DLD1 (cell line): Measurements from ENCODE around the gene GLB1L2.

Experiments
- in situ Hi-C: cut with HindIII; loops from 2 replicates; pipeline ENCODE4 v1.10.0; 2017; ENCODE audit warnings: low sequenced_read_pairs

GLB1L2 gene

DNA sequence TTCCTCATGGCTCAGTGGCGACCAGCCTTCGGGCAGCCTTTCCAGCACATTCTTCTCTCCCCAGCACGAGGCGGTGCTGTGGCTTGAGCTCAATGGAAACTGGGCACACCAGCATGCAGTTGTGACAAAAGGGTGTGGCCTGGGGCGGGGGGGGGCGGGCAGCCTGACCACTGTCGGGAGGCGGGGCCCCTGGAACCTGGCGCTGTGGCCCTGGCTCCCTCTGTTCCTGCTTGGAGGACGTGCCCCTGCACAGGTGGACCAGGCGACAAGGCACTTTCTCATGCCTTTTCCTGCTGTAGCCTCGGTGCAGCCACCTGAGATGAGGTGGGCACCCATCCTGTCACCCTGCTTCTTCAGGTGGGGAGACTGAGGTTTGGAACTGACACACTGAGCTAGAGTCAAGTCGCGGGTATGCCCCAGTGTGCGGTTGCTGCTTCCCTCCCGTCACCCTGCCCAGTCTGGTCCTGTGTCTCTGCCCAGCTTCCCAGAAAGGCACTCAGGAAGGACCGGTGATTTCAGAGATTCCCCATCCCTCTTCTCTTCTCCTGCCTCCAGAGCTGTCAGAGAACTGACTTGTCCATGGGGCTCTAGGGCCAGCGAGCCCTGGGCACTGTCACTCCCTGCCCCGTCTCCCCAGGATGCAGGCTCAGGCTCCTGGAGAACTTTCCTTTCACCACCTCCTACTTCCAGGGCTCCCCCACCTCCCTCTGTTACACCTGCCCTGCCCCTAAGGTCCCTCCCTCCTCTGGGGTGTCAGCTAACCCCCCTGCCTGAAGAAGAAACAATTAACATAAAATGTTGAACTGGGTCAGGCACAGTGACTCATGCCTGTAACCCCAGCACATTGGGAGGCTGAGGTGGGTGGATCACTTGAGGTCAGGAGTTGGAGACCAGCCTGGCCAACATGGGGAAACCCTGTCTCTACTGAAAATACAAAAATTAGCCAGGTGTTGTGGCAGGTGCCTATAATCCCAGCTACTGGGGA is 70.3 kb downstream of the GLB1L2 start:
- in situ Hi-C loops: no loop called here

DNA sequence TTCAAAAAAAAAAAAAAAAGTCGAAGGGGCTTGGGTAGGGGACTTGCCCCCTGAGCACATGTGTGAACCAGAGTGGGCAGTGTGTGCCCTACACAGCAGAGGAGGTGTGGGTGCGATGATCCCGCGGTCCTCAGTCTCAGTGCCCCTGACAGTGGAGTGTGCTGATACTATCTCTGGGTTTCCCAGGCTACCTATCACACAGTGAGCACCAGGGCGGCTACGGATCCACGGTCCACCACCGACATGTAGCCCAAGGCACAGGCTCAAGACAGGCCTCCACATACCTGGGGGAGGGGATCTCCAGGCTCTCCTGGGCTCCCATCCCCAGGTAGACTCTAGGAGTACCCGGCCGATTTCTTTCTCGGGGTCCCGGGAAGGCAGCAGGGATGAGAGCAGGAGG is 71.1 kb downstream of the GLB1L2 start:
- in situ Hi-C loops: no loop called here

DNA sequence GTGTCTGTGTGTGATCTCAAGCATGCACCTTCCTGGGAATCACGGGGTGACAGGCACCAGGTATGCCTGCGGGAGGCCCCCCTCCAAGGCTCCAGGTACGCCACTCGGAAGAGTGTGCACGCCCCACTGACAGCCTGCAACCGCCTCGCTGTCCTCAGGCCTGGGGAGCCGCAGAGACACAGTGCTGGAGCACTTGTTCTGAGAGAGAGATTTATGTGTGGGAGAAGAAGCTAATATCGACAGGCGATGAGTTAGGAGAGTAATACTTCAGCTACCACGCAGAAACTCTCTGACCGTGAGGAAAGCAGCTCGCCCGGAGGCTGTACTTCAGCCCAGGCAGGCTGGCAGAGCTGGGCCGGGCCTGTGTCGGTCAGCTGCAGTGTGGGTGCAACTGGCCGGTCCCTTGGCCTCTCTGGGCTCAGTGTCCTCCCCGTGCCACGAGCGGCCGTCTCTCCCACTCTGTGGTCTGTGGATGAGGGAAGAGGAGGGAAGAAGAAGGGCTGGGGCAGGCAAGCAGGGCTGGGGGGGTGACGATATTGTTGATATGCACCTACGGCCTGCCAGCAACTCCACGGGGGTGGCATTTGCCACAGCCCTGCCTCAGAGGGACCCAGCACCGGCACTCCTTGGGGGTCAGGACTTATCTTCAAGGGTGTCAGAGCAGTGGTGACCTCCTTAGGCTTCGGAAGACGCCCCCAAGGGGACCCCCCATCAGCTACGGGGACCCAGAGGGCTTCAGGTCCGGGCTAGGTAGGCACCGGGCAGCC is 73.0 kb downstream of the GLB1L2 start:
- in situ Hi-C loops: no loop called here

DNA sequence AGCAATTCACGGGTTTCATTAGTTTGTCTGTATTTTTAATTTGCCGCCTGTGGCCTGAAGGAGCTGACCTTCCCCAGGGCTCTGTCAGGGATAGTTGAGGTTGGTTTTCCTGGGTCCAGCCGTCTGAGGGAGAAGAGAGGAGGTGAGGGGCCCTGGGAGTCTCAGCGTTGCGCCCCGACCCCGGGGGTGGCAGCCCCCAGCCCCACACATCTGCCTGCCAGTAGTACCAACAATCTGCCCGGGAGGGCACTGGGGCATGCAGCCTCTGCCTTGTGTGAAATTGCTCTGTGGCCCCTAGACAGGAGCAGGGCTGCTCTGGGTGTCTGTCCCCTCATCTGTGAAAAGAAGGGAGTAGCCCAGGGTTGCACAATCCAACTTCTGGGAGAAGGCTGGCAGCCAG is 73.6 kb downstream of the GLB1L2 start:
- in situ Hi-C loops: no loop called here

DNA sequence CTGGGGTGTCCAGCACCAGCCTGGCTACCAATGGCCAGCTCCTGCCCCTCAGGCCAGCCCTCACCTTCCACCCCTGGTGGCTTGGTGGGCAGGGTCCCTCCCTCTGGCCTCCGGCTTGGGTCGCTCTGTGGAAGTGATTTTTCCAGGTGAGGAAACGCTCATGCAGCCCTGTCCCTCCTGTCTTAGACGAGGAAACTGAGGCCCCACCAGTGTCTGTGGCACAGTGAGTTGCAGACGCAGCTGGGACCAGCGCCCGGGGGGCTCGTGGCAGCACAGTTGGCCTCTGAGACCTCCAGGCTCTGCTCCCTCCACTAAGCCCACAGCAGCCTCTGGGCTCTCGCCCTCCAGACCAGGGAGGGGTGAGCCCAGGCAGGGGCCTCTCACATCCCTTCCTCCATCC is 74.1 kb downstream of the GLB1L2 start:
- in situ Hi-C loops: no loop called here

DNA sequence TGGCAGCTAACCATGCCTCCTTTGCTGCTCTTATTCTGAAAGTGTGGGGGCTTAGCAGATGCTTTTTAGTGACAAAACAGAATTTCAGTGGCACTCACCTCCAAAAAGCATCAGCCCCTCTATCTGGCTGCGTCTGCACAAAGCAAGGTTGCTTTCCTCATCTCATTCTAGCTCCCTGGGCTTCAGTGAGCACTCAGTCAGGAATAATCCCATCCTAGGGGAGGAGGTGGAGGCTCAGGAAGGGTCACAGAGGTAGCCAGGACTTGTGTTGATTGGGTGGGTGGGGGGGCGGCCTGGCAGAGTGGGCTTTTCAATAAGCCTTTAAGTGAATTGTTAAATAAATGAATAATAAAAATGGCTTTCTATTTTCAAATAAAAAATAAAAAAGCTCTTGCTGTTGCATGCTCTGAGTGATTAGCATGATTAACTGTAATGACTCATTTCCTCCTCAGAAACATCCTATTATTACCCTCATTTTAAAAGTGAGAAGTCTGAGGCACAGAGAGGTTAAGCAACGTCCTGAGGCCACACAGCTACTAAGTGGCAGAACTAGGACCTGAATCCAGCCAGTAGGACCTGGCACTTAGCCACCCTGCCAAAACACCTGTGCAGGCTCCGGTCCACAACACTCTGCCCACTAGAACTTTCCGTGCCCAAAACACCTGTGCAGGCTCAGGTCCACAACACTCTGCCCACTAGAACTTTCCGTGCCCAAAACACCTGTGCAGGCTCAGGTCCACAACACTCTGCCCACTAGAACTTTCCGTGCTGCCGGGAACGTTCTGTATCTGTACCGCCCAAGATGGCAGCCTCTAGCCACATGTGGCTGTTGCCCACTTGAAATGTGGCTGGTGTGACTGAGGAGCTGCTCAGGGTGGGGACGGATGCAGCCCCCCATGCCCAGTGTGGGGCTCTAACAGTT is 74.7 kb downstream of the GLB1L2 start:
- in situ Hi-C loops: no loop called here

DNA sequence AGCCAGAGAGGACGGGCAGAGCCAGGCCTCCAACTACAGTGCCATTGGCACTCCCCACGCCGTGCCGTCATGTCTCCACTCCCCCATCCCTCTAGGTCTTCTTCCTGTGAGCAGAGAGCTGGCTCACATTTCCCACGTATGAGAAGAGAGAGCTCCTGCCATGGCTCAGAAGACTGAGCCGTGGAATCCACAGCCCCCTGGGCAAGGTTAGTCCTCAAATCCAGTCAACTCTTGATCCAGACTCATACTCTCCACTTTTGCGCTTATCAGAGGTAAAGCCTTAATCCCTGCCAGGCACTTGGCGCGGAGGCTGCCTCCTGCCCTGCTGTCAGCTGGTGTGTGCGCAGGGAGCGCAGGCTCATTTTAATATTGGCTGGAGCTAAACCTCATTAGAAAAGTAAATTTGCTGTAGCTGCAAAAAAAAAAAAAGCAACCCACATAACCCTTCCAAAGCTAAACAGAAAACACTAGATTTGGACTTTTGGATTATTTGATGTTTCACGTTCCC is 75.6 kb downstream of the GLB1L2 start:
- in situ Hi-C loops: no loop called here

DNA sequence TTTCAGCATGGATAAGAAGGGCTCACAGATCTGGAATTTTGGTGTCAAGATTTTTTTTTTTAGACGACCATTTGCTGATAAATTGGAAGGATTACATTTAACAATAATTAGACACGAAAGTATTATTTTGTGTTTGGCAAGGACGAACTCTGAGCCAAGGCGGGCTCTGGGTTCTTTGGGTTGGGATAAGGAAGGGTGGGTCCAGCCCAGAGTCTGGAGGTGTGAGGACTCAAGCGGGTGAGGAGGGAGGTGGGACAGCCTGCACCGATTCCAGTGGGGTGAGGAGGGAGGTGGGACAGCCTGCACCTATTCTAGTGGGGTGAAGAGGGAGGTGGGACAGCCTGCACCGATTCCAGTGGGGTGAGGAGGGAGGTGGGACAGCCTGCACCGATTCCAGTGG is 76.1 kb downstream of the GLB1L2 start:
- in situ Hi-C loops: no loop called here

DNA sequence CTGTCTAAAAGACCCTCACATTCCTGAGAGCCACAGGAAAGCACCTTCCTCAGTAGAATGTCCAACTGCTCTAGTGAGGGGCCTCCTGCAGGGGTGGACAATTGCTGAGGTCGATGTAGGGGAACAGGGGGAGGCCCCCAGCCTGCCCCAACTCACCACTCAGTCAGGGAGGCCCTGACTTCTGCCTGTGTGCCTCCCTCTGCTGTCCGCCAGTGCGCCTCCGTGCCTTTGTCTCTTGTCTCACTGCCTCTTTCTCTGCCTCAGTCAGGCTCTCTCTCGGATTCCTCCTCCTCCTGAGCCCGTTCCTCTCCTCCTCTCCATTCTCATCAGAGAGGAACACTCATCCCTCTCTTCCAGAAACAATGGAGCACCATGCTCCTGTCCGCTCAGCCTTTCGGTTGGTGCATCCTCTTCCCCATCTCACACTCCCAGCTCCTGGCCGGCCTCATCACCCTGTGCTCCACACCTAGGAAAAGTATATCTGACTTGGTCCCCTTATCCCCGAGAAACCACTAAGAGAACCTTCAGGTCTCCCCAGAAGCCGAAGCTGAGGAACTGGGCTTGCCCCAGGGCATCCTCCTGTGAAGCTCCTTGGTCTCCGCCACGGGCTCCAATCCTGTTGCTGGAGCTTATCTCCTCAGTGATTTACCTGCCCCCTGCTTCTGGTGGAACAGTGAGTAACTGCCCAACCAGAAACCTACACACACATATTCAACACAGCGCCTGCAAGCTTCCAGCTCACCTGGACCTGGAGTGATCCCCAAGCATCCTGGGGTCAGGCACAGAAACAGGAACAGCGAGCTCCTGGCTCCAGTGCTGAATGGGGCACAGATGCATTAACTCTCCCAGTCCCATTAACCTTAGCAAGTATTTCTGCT is 78.0 kb downstream of the GLB1L2 start:
- in situ Hi-C loops: no loop called here

DNA sequence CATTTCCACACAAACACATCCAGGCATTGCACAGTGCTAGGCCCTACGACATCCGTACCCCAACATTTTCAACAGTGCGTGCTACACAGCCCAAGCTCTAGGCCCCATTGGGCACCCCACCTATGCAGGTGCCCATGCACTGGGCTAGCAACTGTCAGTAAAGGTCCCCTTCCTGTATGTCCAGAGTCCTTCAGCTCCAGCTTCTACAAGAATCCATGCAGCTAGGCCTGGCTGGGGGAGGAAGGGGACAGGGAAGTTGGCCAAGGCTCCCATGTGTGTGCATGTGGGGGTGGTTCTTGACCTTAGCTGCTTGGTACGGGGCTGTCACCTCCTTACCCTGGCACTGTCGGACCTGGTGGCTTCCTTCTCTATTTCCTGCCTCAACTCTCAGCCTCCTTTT is 79.0 kb downstream of the GLB1L2 start:
- in situ Hi-C loops: no loop called here

DNA sequence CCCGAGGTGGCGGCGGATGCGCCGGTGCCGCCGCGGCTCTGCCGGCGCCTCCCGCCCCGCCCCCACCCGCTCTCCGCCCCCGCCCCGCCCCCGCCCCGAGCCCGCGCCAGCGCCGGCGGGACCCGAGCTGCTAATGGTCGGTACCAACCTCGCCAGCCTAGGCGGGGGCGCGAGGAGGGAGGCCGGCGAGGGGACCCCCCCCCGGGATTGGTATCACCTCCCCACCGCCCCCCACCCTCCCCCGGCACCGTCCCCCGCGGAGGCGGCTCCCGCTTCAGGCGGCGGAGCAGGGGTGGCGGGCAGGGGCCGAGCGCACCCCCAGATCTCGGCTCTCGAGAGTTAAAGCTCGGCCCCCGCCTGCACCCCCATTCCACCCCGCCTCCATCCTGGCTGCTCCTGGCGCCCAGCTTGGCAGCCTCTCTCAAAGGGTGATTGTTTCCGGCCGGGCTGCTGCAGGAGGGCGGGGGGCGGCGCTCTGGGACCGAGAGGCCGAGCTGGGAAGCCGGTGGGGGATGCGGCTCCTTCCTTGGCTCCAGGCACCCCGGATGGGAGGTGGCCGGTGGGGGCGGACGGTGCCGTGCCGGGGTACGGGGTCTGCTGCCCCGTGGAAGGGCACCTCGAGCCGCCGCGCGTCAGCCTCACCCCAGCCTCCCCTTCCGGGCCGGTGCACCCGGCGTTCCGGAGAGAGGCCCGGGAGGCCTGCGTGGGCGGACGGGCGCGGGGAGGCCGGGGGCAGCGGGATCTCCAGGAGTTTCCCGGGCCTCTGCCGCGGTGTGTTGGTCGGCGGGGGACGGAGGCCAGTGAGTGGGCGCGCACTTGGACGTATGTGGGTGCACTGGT is 80.6 kb downstream of the GLB1L2 start, which contains the start of gene B3GAT1:
Gene B3GAT1 (minus strand): TSS at position 40 of the 840 bp plus-strand sequence. CDS start 24,583 bp downstream, outside the sequence.
- in situ Hi-C loops: no loop called here

DNA sequence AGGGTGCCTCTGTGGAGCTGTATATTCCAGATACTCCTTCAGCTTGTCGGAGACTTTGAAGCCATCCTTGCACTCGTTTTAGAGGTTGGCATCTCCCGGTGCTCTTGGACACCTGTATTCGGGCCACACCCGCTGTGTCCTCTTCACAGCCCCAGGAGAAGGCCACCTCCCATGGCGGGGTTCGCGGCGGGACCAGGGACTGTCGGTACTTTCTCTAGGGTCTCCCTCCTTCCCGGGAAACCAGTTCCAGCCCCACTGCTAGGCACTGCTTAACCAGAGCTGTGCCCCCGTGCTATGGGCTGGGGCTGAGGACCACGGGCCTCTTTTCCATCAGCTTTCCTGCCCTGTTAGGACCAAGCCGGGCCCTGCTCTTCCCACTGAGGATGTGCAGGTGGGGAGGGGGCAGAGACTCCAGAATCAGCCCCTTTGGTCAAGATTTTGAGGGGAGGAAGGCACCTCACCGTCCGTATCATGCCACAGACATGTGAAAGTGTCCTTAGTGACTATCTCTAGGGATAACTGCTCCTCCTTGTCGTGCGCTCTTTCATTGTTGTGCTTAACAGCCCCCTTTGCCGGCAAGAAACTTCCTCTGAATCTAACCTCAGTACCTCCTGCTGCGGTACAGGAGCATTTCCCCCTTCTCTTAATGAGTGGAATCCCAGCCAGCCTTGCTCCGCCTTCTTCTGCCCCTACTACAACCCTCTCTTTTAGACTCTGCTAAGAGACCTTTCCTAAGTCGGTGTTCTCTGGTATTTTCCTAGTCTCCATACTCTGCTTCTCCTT is 81.4 kb downstream of the GLB1L2 start:
- in situ Hi-C loops: no loop called here

DNA sequence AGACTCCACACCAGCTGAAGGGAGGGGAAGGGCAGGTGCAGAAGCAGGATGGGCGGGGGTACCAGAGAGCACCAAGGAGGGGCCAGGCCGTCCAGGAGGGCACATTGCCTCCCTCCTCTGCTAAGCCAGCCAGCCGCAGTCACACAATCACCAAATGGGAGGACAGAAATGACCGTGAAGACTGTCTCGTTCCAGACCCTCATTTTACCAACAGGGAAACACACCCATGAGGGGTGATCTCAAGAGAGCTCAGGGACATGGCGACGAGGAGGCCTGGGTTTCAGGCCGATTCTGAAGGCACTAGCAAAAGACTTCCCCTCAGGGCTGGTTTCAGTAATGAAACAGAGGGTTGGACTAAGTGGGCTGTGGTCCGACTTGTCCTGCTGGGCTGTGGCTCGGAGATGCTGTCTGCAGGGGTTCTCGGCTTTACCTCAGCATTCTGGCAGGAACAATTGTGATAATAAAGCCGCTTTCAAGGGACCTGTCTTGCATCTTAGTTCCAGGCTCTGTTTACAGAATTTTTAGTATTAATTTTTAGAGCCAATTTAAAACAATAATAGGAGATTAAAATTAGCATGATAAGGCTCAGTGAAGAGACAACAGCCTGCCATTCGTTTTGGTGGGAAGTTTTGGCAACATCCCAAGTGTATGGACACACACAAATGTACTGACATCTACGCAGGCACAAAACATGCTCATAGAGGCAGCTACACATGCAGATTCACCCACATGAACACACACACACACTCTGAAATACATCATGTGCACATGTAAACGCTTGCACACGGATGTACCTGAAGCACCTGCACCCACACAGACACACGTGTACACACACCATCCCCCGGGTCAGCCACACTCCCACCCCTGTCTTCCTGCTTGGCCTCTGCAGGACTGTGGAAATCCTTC is 82.3 kb downstream of the GLB1L2 start:
- in situ Hi-C loops: no loop called here

DNA sequence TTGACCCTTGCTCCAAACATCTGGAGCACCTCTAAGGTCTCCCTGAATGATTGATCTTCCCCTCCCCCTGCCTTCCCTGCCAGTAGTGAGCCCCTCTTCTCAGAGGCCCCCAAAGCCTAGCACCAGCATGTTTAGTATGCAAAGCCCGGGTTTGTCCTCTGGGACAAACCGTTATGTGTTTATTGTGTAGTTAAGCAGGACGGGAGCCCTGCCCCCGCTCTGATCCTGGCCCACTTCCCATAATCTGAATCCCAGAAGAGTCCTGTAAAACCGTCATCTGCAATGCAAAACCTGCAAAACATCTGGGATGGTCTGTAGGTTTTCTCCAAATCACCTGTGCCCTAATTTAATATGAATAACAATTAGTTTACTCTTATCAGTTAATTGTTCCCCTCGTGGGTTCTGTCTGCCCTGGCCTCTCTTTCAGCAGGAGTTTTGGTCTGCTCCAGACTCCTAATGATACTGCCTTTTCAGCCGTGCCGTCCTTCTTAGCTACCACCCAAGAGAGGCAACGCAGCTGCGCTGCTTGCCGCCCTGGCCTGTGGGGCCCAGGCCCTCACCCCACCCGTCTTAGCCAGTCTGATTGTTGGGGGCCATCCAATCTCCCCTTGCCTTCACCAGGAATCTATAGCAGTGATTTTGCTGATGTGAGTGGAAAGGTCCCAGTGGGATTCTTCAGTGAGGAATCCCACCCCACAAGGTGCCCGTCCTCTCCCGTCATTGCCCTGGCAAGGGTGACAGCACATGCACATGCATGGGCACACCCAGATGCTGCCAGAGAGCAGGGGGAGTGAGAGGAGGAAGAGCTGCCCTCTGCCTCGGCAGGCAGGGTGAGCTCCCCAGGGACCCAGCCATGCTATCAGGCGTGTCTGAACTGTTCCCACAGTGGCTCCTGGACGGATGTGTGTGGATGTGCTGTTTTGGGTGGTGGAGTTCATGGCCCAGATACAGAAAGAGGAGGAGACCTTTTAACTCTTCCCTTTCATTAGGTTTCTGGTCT is 83.3 kb downstream of the GLB1L2 start:
- in situ Hi-C loops: no loop called here

DNA sequence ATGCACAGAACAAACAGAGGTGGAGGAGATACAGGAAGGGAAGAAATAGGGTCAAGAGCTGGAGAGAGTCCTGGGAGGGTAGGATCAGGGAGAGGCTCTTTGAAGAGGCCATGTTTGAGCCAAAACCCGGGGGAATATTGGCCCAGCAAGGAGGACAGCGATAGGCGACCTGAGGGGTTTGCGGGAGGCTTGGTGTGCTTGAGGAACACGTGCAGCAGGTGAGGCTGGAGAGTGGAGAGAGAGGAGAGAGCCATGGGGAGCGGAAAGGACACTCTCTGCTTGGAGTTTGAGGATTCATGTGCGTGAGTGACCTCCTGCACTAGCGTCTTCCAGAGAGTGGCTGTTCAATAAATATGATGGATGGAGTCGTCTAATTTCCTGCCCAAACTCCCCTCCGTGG is 84.9 kb downstream of the GLB1L2 start:
- in situ Hi-C loops: no loop called here
